Suprapubic skin (tissue), 4 donors: ENCODE measurements around the gene MCF2L2. TPM values are rescaled to one million over a fixed set of nuclear protein-coding genes. Genes with fewer than 3 reads are reported as not detected.
A peak's percentile ranks its signal among the peaks of the same experiment; 100 is the strongest.

Experiments
- DNase-seq, 2 donors: peaks; one replicate each; pipeline ENCODE4 v3.0.0-alpha.2; 2019; ENCODE audit warnings: low spot score in 2 of 2
- H3K27ac ChIP-seq: fragments of 200-600 bp; sonication (generic); one replicate; pipeline ENCODE4 v1.5.1; 2019
- H3K27me3 ChIP-seq: fragments of 200-600 bp; sonication (generic); one replicate; pipeline ENCODE4 v1.5.1; 2019
- H3K36me3 ChIP-seq: fragments of 200-600 bp; sonication (generic); one replicate; pipeline ENCODE4 v1.5.1; 2019
- H3K4me1 ChIP-seq: fragments of 200-600 bp; sonication (generic); one replicate; pipeline ENCODE4 v1.5.1; 2019
- H3K4me3 ChIP-seq: fragments of 200-600 bp; sonication (generic); one replicate; pipeline ENCODE4 v1.5.1; 2019; ENCODE audit warnings: mild to moderate bottlenecking
- H3K9me3 ChIP-seq: fragments of 200-600 bp; sonication (generic); one replicate; pipeline ENCODE4 v1.5.1; 2019
- CTCF ChIP-seq, 2 donors: fragments of 200-600 bp in 1 of 2; fragments of 450-650 bp in 1 of 2; sonication (generic) in 1 of 2; IDR thresholded peaks; one replicate each; pipeline ENCODE4 v1.5.1; 2016 to 2019; ENCODE audit warnings: antibody characterized with exemption in 2 of 2, mild to moderate bottlenecking in 1 of 2, moderate library complexity in 1 of 2
- EP300 ChIP-seq: sonication (generic); formaldehyde crosslinking; IDR thresholded peaks from one replicate; pipeline ENCODE4 v1.6.1; 2017; ENCODE audit warnings: antibody characterized with exemption
- POLR2A ChIP-seq, 2 donors: fragments of 450-650 bp; IDR thresholded peaks; one replicate each; pipeline ENCODE4 v1.6.1; 2017; ENCODE audit warnings: antibody characterized with exemption in 2 of 2, mild to moderate bottlenecking in 2 of 2, moderate library complexity in 2 of 2
- POLR2AphosphoS5 ChIP-seq, 3 donors: sonication (generic); formaldehyde crosslinking; IDR thresholded peaks; one replicate each; pipeline ENCODE4 v1.6.1; 2017; ENCODE audit warnings: antibody characterized with exemption in 3 of 3
- WGBS: methylation state at CpG from one replicate; pipeline ENCODE4 v1.1.5; 2018; 5-methylcytosine and 5-hydroxymethylcytosine counted together
- total RNA-seq, 4 donors: library from RNA; depleted of rRNA; stranded (reverse); fragments of >200 nt; gene quantifications; one replicate each; pipeline ENCODE4 v1.1.0, GENCODE V29; 2016

Gene MCF2L2
- total RNA-seq, 4 donors from 2014 or later, result 0.36 to 2.2 (median 0.64) TPM

- Histone ChIP-seq H3K27me3 (no peaks in the 10 kb centered on the region), H3K4me3 (no peak overlapping the region), H3K36me3 (no peaks in the 10 kb centered on the region), H3K27ac (peak overlapping the region; percentile 69), H3K4me1 (peaks cover 14% of the 10 kb centered on the region), H3K9me3 (no peaks in the 10 kb centered on the region)
- no peak for DNase-seq
- TF ChIP-seq POLR2A (IDR thresholded peaks at IDR 0.05) (no peak), CTCF (IDR thresholded peaks at IDR 0.05) (no peak)
- WGBS, result 81% methylated on average over 12 of the region's 12 CpGs
These were observed 216.3 kb downstream of the MCF2L2 start for GRCh38 chr3:183212096-183212495.

DNA sequence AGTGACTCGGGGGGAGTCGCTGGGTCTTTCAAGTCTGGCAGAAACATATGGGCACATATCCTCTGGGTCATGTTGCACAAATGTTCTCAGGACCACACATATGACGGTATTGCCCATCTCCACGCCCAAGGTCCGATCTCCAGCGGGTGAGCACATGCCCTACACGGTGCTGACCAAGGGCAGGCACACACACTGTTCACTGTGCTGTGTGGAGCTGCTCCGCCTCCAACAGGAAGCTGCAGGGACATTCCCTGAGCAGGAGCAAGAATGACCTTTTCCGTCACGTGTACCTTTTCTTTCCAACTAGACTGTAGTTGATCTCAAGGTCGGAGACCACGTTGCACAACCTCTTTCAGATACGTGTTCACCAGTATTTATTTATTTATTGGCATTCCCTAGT, 217.1 kb downstream of the MCF2L2 start:
- no peaks in the 10 kb centered on the region for H3K9me3 ChIP-seq
- no peak overlapping the region for H3K4me3 ChIP-seq
- TF ChIP-seq POLR2AphosphoS5 (IDR thresholded peaks at IDR 0.05), result peak in 1 of 3 donors; percentile 65
- no peak for TF ChIP-seq POLR2A (IDR thresholded peaks at IDR 0.05)
- 91% methylated on average over 13 of the region's 13 CpGs for WGBS
- peak in 1 of 2 donors; percentile 74 for DNase-seq
- no peaks in the 10 kb centered on the region for H3K27me3 ChIP-seq
- peak overlapping the region; percentile 69 for H3K27ac ChIP-seq
- no peaks in the 10 kb centered on the region for H3K36me3 ChIP-seq
- peaks cover 14% of the 10 kb centered on the region for H3K4me1 ChIP-seq

DNA sequence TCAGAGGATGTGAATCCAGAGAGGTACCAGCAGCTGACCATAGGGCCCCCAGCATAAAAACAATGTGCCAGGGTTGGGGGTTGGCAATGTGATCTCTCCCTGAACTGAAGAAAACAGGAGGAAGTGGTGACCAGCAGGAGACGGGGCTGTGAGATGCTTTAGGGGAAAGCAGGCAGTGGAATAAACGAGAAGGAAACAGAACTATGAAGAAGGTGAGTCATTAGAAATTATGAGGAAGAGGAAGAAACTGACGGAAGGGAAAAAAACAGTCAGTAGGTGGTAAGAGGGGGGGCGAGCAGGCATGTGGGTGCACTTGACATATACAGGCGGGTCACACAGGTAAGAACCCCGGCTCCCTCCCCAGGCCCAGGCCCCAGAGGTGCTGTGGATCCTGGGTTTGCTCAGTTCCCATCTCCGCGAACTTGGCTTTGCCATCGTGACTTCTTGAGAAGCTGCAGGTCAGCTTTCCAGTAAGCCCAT, 217.5 kb downstream of the MCF2L2 start:
- no peak overlapping the region for H3K4me3 ChIP-seq
- H3K4me1 ChIP-seq, result peaks cover 14% of the 10 kb centered on the region
- DNase-seq, result no peak
- H3K27me3 ChIP-seq, result no peaks in the 10 kb centered on the region
- H3K9me3 ChIP-seq, result no peaks in the 10 kb centered on the region
- WGBS, result 60% methylated on average over 9 of the region's 9 CpGs
- no peak for TF ChIP-seq POLR2A (IDR thresholded peaks at IDR 0.05)
- no peak for TF ChIP-seq CTCF (IDR thresholded peaks at IDR 0.05)
- no peak for TF ChIP-seq POLR2AphosphoS5 (IDR thresholded peaks at IDR 0.05)
- no peak for TF ChIP-seq EP300
- peak overlapping the region; percentile 69 for H3K27ac ChIP-seq
- H3K36me3 ChIP-seq, result no peaks in the 10 kb centered on the region

DNA sequence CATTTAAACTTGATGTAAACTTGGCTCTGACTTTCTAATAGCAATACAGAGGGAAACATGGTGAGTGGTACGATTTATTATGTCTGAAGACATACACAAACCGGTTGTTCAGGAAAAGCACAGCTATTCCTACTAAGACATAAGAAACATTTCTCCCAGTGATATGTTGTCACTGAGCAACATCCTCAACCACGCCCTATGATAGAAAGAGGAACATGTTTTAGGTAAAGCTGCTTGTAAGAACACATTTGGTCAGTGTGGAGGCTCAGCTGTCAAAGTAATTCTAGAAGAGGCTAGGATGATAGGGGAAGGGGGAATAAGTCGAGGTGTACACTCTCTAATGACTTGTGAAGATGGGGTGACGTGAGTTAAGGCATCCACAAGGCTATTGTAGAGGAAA, 218.1 kb downstream of the MCF2L2 start:
- H3K9me3 ChIP-seq, result no peaks in the 10 kb centered on the region
- H3K27me3 ChIP-seq, result no peaks in the 10 kb centered on the region
- H3K27ac ChIP-seq, result peak overlapping the region; percentile 69
- no peak overlapping the region for H3K4me3 ChIP-seq
- peaks cover 14% of the 10 kb centered on the region for H3K4me1 ChIP-seq
- TF ChIP-seq POLR2AphosphoS5 (IDR thresholded peaks at IDR 0.05) (no peak), CTCF (IDR thresholded peaks at IDR 0.05) (no peak), EP300 (no peak), POLR2A (IDR thresholded peaks at IDR 0.05) (no peak)
- DNase-seq, result no peak
- WGBS, result 37% methylated on average over 5 of the region's 5 CpGs
- H3K36me3 ChIP-seq, result no peaks in the 10 kb centered on the region

GRCh38 chr3:183208800-183209199, 219.6 kb downstream of the MCF2L2 start:
- TF ChIP-seq EP300 (no peak), POLR2A (IDR thresholded peaks at IDR 0.05) (no peak), POLR2AphosphoS5 (IDR thresholded peaks at IDR 0.05) (no peak), CTCF (IDR thresholded peaks at IDR 0.05) (no peak)
- Histone ChIP-seq H3K4me1 (peaks cover 14% of the 10 kb centered on the region), H3K27me3 (no peaks in the 10 kb centered on the region), H3K27ac (no peak overlapping the region), H3K36me3 (no peaks in the 10 kb centered on the region), H3K9me3 (peaks cover 2% of the 10 kb centered on the region), H3K4me3 (no peak overlapping the region)
- DNase-seq, result no peak
- WGBS, result 87% methylated on average over 2 of the region's 2 CpGs

DNA sequence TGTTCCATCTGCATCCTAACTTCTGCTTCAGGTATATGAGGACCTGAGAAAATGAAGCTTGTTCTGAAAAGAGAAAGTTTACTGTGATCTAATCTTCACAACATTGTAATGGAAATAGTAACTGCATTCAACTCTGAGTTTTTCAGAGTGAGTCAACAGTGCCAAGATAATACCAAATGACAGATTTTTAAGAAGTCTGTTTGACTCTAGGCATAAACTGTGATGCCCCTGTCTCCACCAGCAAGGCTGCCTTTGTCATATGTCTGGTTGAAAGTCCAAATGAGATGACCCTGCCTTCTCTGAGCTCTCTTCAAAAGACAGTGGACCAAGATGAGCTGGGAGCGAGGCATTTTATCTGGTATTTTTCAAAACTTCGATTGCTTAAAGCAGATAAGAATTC, 220.2 kb downstream of the MCF2L2 start:
- H3K27me3 ChIP-seq, result no peaks in the 10 kb centered on the region
- WGBS, result 84% methylated on average over 2 of the region's 2 CpGs

More for the DNA sequence above, 220.2 kb downstream of the MCF2L2 start:
- H3K4me1 ChIP-seq, result peaks cover 14% of the 10 kb centered on the region
- H3K9me3 ChIP-seq, result peaks cover 7% of the 10 kb centered on the region
- H3K27ac ChIP-seq, result no peak overlapping the region
- no peak for TF ChIP-seq POLR2AphosphoS5 (IDR thresholded peaks at IDR 0.05)
- no peak for TF ChIP-seq CTCF (IDR thresholded peaks at IDR 0.05)
- TF ChIP-seq POLR2A (IDR thresholded peaks at IDR 0.05), result no peak
- no peak for TF ChIP-seq EP300
- no peaks in the 10 kb centered on the region for H3K36me3 ChIP-seq
- no peak overlapping the region for H3K4me3 ChIP-seq
- no peak for DNase-seq
